Stimulated activated CD4-positive, alpha-beta T cell treated with anti-CD3 and anti-CD28 coated beads, Interleukin-1b, Interleukin-23, amount 100 ng/mL, for 1 hour (primary cell): Measurements from ENCODE around the gene PRM3.

Source experiments
- DNase-seq, 2 donors: peaks; one replicate each; pipeline ENCODE4 v3.0.0-alpha.2; 2020; ENCODE audit warnings: low read depth in 2 of 2

The PRM3 gene

DNA sequence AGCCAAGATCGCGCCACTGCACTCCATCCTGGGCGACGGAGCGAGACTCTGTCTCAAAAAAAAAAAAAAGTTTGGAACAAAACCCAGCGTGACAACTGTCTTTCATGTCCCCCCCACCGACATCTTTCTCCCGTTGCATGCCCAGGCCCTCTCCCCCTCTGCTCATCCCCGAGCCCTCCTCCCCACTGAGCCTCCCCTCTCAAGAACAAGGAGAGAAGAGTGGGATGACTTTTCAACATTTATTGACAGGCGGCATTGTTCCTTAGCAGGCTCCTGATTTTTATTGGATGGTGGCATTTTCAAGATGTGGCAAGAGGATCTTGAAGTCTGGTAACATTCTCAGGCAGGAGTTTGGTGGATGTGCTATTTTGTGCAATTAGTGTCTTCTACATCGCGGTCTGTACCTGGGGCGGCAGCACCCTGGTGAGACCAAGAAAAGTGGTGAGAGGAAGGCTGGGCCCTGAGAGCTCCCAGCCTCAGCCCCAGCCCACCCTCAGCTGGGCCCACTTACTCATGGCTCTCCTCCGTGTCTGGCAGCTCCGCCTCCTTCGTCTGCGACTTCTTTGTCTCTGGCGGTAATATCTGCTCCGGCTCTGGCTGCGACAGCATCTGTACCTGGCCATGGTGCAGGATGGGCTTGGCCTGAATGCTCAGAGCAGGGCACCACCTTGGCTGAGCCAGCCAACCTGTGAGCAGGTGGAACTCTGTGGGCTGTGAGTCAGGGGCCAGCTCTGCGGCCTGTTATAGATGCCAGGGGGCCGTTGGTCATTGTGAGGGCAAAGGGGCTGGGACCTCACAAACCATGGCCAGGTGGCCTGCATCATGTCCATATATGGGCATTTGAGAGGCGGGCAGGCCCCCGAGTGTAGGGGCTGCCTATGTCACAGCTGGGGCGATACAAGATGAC, 7.4 kb upstream of the PRM3 start, which contains the start of gene PRM1:
Gene PRM1, minus strand, starts transcription at position 715 of the 907 bp plus-strand sequence. Its CDS starts 92 bp downstream, at position 623.
- DNase-seq = no peak

DNA sequence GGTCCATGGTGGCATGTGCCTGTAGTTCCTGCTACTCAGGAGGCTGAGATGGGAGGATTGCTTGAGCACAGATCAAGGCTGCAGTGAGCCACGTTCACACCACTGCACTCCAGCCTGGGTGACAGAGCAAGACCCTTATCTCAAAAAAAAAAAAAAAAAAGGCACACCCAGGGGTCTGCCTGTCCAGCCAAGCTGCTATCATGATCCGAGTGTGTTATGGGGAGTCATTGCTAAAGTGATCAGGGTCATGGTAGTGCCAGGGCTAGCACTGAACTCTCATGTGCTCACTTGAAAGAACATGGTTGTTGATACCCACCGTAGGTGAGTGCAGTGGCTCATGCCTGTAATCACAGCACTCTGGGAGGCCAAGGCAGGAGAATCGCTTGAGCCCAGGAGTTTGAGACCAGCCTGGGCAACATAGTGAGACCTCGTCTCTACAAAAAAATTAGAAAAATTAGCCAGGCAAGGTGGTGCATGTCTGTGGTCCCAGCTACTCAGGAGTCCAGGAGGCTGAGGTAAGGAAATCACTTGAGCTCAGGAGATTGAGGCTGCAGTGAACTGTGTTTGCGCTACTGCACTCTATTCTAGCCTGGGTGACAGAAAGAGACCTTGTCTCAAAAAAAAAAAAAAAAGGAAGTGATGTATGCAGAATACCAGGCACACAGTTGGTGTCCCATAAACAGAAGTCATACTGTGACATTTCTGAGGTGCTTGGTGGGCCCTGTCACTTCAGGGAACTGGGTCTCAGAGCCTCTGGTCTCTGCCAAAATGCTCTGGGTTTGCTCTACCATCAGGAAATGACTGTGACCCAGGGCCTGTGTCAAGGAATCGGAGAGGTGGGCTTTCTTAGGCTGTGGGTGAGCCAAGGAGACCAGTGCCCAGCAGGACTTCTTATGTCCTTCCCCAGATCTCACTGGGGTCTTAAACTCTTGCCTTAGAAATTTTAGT, 5.5 kb upstream of the PRM3 start:
- DNase-seq = no peak

DNA sequence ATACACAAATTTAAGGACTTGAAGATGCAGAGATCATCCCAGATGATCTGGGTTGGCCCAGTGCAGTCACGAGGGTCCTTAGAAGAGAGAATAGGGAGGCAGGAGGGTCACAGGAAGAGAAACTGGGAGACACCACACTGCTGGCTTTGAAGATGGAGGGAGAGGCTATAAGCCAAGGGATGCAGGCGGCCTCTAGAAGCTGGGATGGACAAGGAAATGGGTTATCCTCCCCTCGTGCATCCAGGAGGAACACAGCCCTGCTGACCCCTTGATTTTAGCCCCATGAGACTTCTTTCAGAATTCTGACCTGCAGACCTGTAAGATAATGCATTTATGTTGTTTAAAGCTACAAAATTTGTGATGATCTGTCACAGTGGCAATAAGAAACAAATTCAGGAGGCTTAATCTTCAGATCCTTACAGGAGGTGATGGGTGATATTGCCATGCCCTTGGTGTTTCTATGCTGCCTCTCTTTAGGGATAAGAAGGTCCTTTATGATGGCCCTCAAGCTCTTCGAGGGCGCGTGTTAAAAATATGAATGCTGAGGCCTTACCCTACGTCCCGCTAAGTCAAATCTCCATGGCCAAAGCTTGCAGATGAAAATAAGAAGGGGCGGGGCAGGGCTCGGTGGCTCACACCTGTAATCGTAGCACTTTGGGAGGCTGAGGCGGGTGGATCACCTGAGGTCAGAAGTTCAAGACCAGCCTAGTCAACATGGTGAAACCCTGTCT, 4.3 kb upstream of the PRM3 start:
- no peak for DNase-seq

DNA sequence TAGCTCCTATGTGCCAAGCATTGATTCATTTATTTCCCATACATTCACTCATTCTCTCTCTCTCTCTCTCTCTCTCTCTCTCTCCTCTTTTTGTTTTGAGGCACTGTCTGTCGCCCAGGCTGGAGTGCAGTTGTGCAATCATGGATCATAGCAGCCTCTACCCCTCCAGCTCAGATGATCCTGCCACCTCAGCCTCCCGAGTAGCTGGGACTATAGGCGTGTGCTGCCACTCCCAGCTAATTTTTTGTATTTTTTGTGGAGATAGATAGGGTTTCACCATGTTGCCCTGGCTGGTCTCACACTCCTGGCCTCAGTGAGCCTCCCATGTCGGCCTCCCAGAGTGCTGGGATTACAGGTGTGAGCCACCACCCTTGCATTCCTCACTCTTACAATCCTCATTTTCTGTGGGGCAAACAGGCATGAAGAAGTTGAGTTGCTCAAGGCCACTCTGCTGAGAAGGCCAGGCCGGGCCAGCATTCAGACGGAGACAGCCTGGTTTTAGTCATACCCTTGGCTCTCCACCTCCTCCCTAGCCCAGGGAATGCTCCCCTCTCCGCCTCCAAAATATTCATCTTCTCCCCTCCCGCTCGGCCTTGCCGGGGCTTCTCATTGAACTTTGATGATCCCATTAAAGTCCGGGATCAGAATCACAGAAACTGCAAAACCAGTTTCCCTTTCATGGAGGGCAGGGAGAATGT, 3.6 kb upstream of the PRM3 start:
- DNase-seq = no peak

DNA sequence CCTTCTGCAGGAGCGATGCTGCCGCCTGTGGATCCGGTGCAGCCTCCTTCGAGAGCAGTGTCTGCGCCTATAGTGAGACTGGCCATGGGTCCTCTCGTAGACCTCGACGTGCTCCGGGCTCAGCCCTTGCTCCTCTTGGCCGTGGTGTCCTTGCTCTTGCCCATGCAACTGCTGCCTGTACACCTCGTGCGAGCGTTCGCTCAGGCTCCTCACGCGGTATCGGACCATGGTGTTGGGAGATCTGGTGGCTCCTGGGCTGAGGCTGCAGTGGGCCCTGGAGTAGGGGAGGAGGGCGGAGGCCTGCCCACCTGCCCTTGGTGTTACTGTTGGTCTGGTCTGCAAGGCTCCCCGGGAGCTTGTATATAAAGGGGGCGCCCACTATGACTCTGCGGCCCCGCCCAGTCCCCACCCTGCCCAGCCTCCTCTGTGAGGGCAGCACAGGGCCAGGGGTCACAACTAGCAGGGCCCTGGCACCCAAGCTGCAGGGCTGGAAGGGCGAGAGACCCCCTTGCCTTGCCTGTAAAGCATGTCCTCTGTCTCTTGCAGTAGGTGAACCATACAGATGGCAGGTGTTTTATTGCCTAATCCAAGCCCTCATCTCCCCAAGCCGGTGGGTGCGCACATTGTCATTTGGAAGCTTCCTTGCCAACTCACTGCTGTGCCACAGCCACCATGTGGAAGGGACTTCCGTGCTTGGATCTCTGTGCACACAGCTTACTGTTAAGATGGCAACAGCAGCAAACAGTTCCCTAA, 2.9 kb upstream of the PRM3 start, which contains the start of gene PRM2:
Gene PRM2, minus strand, starts transcription at position 338 of the 753 bp plus-strand sequence. Its CDS starts 110 bp downstream, at position 228.
- DNase-seq = no peak

DNA sequence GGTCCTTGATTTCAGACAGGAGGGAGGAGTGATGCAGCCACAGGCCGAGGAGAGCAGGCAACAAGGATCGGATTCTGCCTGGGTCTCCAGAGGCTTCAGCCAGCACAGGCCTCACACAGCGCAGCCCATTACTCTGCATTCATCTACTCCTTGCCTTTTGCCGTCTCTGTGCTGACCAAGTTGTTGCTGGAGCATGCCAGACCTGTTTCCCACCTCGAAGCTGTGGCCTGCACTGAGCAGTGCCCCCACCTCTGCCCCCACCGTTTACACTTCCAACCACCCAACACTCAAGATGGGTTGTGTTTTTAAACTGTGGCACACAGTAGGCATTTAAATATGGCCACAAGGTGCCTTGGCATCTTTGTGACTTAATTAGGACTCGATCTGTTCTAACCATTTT, 1.5 kb upstream of the PRM3 start:
- no peak for DNase-seq

DNA sequence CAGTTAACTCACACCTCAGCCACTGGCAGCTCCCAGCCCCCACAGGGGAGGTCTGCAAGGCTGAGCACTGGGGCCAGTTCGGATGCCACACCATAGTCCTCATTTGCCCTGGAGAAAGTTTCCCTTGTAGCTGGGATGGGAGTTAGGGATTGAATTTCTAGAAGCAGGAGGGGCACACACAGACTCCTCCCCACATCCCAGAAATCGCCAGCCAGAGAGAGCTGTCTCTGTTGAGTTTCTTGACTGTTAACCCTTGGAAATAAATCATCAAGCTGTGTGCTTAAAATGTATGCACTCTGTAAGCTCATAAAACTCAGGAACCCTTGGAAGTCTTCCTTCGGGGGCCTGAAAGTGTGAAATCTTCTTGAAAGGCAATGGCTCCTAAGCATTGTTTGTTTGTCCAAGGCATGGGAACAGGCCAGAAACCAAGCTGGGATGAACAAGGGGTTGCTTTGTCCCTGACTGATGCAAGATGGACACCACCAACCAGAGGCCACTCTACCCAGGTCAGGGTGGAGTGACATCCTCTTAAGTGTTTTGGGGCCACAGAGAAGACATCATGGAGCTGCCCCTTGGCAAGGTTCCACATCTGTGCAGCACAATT, 394 bp upstream of the PRM3 start:
- no peak for DNase-seq

DNA sequence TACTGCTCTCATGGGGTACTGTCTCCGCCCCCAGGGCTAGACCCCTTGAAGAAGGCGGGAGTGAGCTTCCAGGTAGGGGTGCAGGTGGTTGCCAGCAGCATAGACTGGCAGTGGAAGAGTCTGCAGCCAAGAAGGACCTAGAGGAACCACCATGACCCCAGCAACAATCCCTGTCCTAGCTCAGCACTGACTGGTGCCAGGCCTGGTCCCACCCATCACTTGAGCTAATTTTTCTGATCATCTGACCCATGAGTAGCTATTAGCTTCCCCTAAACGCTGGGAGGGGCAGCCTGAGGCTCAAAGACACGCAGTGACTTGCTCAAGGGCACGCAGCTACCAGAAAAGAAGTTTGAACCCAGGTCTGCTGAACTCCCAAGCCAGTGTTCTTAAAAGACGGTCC, 945 bp downstream of the PRM3 start:
- DNase-seq = no peak

DNA sequence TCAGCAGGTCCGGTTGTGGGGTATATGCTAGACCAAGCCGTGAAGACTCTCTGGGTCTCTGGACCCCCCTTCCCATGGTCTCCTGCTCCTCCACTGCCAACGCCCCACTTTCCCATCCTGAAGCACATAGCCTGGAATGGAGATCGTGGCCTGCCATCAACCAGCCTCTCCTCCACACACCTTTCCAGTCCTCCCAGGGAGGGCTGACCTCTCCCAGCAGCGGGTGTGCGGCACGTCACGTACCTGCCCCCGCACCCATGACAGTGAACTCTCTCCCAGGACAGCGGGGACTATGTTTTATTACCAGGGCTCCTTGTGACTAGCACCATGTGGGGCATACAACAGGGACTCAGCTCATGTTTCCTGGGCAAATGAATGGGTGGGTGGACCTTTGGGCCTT, 1.8 kb downstream of the PRM3 start:
- DNase-seq = no peak

DNA sequence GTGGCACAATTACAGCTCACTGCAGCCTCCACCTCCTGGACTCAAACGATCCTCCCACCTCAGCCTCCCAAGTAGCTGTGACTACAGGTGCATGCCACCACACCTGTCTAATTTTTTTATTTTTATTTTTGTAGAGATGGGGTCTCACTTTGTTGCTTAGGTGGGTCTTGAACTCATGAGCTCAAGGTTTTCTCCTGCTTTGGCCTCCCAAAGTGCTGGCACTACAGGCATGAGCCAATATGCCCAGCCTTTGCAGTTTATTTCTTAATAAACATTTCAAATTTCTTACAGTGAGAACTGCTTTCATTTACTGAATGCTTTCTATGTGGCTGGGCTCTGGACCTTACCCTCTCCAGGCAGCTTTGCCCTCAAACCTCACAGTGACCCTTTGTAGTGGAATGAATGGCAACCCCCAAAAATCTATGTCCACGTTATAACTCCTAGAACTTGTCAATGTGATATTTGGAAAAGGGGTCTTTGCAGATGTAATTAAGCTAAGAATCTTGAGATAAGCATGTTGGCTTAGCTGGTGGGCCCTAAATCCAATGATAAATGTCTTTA, 2.7 kb downstream of the PRM3 start:
- DNase-seq = no peak

DNA sequence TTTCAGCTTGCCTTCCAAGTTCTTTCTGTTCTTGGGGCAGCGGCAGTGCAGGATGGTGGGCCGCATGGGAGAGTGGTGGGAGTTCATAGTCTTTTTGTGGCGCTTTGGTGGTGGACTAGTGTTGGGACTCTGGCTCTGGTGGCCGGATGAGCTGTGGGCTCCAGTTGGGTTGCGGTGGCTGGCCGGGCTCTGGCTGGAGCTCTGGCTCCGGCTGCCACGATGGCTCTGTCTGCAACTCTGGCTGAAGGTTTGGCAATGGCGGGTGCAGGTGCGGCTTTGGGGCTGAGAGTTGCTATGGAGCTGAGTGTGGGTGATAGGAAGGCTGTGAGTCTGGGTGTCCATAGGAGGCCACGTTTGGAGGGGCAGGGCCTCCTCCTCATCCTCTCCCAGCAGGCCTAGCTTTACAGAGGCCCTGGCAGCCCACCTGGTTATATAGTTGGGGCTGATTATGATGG, 4.5 kb downstream of the PRM3 start, which contains the start of gene TNP2:
Gene TNP2, minus strand, starts transcription at position 405 of the 455 bp plus-strand sequence. Its CDS starts 63 bp downstream, at position 342.
- no peak for DNase-seq

DNA sequence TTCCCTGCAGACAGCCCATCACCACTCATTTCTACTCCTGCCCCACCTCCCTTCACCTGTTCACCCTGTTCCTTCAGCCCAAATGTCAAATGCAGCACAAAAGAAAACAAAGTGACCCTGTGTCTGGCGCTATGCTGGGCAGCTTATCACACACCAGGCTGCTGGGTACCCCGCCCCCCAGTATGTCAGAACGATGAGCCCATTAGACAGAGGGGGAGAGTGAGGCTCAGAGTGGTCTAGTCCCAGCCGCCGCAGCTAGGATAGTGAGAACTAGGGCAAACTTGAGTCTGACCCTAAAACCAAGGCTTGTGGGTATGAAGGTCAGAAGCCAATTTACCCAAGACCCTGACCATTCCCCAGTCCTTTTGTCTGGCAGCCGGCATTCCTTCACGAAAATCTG, 8.3 kb downstream of the PRM3 start:
- DNase-seq = no peak

DNA sequence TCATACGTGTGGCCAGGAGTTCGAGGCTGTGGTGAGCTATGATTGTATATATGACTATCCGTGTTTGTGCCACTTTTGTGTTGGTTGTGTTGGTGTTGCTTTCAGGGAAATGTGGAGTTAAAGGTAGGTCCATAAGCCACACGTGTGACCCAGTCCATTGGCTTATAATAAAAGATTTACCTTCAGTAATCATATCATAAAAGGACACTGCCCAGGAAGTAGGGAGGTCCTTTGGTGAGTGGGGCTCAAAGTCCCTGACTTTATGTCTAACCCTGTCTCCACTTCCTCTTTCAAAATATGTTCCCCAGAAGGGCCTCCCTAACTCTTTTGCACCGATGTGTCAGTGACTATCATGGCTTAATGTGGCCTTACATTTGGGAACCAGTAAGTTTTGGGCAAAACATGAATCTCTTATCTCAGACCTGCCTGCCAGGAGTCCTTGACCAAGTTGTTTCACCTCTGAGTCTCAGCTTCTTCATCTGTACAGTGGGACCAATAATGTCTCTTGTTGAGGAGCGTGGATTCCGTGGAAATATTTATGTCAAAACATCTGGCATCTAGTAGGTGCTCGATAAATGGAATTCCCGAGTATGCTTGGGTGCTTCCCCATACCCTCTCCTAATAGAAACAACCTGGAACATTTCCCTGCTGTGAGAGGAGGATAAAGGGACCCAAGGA, 9.1 kb downstream of the PRM3 start:
- DNase-seq = no peak

DNA sequence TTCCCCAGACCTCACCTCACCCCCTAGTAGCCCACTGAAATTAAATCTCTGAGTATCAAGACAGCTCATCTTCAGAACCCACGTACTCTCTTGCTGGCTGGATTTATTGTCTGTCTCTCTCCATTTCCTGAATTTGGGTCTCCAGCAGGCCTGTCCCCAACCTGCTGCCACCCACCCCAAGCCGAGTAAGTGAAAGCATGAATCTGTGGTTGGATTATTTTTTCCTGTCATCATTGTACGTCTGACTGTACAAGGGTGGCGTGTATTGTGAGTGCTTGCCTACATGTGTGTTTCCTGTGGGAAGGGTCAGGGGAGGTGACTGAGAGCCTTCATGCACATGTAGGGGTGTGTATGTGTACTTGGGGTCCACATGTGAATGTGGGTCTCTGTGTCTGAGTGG, 9.7 kb downstream of the PRM3 start:
- DNase-seq = no peak

DNA sequence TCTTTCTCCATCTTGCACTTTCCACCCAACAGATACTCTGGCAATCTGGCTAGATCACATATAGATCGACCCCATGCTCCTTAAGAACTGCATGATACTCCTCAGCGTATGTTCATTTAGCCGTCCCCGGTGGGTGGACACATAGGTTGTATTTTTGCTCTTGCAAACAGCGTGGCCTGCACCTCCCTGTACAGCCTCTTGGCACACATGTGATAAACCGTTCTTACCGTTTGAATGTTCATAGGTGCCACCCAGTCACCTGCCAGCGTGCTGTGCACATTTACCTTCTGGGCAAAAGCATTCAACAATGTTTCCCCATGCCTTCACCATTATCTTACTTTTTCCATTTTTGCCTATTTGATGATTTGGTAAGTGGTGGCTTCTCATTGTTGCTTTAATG, 10.5 kb downstream of the PRM3 start:
- DNase-seq = no peak

DNA sequence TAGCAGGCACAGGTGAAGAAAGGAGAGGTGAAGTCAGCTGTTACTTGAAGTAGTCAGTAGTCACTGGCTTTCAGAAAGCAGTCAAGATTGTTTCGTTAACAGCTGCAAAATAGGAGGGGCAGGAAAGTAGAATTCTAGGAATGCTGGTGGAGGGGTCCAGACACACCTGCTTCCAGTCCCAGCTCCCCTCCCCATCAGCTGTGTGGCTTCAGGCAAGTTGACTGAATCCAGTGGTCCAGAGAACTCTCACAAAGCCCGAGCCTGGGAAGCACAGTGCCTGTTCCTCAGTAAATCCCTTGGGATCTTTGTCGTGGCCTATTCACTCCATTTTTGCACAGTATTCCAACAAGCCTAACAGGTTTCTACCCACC, 12.8 kb downstream of the PRM3 start:
- no peak for DNase-seq

DNA sequence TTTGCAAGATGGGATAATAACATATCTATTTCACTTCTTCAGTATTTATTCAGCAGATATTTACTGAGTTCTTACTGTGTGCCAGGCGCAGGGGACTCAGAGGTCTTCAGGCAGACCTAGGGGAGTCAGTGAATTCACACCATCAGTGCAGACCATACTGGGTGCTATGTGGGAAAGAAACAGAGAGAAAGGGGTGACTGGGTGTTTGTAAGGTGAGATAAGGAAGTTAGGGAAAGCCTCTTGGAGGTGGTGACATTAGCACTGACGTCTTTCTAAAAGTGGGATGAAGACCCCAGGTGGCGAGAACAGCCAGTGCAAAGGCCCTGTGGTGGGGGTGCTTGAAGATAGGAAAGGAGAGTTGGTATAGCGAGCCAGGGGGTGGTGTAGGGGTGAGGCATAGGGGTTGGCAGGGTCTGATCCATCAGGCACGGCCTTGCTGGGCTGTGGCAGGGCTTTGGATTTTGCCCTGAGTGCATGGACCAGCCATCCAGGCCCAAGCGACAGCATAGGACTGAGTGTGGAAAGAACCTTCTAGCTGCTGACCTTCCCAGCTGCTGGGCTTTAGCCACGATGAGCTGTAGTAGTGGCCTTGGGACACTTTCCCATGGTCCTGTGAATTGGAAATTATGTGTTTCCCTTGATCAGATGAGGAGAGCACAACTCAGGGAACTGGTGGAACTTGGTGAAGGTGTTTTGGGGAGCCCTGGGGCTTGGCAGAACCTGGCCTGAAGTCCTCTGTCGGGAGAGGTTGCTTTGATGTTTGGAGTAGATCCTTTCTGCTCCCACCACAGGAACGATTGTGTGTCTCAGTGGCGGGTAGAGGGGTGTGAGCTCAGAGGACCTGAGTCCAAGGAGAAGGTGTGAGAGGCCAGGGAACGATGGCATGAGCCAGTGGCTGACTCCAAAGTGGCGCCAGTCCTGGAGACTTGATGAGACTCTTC, 13.5 kb downstream of the PRM3 start:
- no peak for DNase-seq
